Right kidney (tissue), 1 donor: ENCODE measurements around the gene AFP.

ENCODE experiments used
- DNase-seq: peaks from one replicate; pipeline ENCODE4 v3.0.0-alpha.2; 2016

Gene AFP

GRCh38 chr4:73411731-73412414, 24.1 kb upstream of the AFP start:
- DNase-seq = no peak

- no peak for DNase-seq
Measured at GRCh38 chr4:73413294-73413755, 22.7 kb upstream of the AFP start.

- no peak for DNase-seq
Measured at GRCh38 chr4:73414936-73415271, 21.1 kb upstream of the AFP start.

- DNase-seq = no peak
Measured at GRCh38 chr4:73415807-73416238, 20.2 kb upstream of the AFP start.

- DNase-seq = no peak
Measured at GRCh38 chr4:73416423-73417087, 19.5 kb upstream of the AFP start.

GRCh38 chr4:73417342-73417741, 18.7 kb upstream of the AFP start:
- DNase-seq = no peak

- no peak for DNase-seq
Measured at GRCh38 chr4:73417973-73418372, 18.0 kb upstream of the AFP start.

GRCh38 chr4:73418677-73419076, 17.3 kb upstream of the AFP start:
- DNase-seq = no peak

GRCh38 chr4:73419106-73420038, 16.6 kb upstream of the AFP start:
- no peak for DNase-seq

GRCh38 chr4:73420615-73421014, 15.4 kb upstream of the AFP start:
- DNase-seq = no peak

- DNase-seq = no peak
Measured at GRCh38 chr4:73421708-73422457, 14.1 kb upstream of the AFP start.

GRCh38 chr4:73422458-73422752, 13.6 kb upstream of the AFP start:
- no peak for DNase-seq

GRCh38 chr4:73423184-73423583, 12.8 kb upstream of the AFP start:
- DNase-seq = no peak

GRCh38 chr4:73426666-73427065, 9.4 kb upstream of the AFP start:
- no peak for DNase-seq

GRCh38 chr4:73429118-73429517, 6.9 kb upstream of the AFP start:
- DNase-seq = no peak

GRCh38 chr4:73429826-73430587, 6.0 kb upstream of the AFP start:
- no peak for DNase-seq

- no peak for DNase-seq
Measured at GRCh38 chr4:73431813-73432168, 4.2 kb upstream of the AFP start.

GRCh38 chr4:73432169-73433000, 3.6 kb upstream of the AFP start:
- DNase-seq = no peak

- DNase-seq = no peak
Measured at GRCh38 chr4:73433140-73433539, 2.9 kb upstream of the AFP start.

- DNase-seq = no peak
Measured at GRCh38 chr4:73434311-73434710, 1.7 kb upstream of the AFP start.
